Embryonic facial prominence (tissue), 1 donor: ENCODE results near the gene IL17REL.

Source experiments
- DNase-seq: peaks from one replicate; pipeline ENCODE4 v3.0.0-alpha.2; 2016; ENCODE audit errors: extremely low spot score

IL17REL gene

DNA sequence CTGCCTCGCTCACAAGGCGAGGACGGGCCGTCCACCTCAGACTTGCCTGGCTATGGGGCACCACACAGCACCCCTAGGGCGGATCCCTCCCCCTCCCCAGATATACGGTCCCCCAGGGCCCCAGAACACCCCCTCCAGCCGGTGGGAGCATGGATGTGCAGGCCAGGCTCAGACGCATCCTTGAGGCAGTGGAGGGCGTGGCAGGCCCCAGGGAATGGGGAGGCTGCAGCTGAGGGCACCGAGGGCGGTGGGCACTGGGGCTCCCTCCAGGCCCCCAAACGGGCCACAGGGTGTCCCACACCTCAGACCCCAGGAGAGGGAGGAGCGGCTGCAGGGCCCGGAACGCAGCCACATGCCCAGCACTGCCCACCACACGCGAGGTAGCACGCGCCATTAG is 33.5 kb upstream of the IL17REL start:
- no peak for DNase-seq

- DNase-seq = no peak
Observed at GRCh38 chr22:50045211-50046018, 32.9 kb upstream of the IL17REL start.

- no peak for DNase-seq
Observed at GRCh38 chr22:50044485-50045118, 32.0 kb upstream of the IL17REL start.

GRCh38 chr22:50041361-50042065 is 28.9 kb upstream of the IL17REL start:
- DNase-seq = no peak

DNA sequence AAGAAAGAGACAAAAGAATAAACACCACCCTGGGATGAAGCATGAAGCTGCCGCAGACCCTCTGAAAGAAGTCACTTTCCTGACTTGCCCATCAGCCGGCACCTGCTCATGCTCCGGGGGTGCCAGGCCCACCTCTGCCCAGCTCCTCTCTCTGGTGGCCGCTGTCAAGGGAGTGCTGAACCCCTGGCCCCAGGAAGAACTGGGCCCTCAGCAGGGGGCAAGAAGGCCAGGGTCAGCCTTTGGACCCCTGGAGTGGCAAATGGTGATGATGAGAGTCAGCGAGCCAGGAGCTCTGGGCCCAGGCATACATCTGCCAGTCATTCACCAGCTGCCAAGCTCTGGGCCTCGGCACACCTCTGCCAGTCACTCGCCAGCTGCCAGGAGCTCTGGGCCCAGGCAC is 28.2 kb upstream of the IL17REL start:
- DNase-seq = no peak

DNA sequence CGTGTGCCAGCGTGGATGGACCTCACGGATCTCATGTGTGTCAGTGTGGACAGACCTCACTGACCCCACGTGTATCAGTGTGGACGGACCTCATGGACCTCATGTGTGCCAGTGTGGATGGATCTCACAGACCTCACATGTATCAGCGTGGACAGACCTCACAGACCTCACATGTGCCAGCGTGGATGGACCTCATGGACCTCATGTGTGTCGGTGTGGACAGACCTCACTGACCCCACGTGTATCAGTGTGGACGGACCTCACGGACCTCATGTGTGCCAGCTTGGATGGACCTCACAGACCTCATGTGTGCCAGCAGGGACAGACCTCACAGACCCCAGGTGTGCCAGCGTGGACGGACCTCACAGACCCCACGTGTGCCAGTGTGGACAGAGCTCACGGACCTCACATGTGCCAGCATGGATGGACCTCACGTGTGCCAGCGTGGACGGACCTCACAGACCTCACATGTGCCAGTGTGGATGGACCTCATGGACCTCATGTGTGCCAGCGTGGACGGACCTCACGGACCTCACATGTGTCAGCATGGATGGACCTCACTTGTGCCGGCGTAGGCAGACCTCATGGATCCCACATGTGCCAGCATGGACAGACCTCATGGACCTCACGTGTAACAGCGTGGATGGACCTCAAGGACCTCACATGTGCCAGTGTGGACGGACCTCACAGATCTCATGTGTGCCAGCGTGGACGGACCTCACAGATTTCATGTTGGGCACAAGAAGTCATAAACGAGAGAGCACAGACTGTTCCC is 27.3 kb upstream of the IL17REL start:
- no peak for DNase-seq

GRCh38 chr22:50035976-50036724 is 23.6 kb upstream of the IL17REL start:
- DNase-seq = no peak

GRCh38 chr22:50035131-50035881 is 22.7 kb upstream of the IL17REL start:
- no peak for DNase-seq

- DNase-seq = no peak
Observed at GRCh38 chr22:50034126-50035081, 21.8 kb upstream of the IL17REL start.

DNA sequence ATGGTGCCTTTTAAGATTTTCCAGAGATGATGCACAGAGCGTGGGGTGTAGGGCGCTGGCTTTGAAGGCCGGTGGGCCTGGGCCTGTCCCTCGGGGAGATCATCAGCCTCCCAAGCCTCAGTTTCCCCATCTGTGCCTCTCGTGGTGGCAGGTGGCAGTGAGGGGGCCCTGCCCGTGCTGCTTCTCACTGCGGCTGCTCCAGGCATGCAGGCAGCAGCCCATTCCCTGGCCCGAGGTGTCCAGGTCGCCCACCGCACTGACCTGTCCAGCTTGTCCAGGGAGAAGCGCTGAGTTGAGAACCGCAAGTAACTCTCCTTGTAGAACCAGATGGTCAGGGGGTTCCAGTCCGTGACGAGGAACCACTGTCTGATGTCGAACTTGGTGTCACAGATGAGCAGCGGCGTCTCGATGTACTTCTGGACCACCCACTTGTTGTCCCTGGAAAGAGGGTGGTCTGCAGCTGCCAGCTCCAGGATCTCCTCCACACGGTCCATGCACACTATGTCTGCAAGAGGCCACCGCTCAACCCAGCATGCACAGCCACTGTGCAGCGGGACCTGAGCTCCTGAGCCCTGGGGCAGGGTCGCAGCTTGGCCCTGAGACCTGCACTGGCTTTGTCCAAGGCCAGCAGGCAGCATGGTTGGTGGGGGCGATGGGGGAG is 20.5 kb upstream of the IL17REL start:
- DNase-seq = no peak

DNA sequence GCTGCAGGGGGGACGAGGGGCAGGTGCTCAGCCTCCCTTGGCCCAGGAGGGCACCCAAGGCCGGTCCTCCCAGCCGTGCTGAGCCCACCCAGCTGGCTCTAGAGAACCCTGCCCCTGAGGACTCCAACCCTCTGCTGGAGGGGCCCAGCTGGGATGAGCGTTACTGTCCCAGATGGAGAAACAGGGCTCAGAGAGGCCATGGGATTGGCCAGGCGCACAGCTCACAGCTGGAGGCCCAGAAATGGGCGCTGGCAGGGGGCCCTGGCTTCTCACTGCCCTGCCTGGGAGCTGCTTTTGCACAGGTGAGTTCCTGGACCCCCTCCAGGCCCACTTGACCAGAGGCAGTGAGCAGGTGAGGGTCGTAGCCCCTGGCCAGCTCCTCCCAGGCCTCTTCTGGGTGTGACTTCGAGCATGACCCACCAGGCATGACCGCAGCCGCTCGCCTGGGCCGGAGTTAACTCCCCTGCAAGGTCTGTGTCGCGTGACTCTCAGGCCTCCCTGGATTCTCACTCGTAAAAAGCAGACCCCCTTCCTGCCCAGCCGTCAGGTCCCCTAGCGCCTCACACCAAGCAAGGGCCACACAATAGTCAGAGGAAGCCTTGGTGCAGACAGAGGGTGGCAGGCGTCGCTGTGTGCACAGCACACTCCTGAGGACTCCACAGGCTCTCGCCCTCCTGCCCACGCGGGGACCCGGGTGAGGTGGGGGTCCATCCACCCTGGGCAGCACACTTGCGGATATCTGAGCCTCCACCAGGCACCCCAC is 19.7 kb upstream of the IL17REL start:
- DNase-seq = no peak

GRCh38 chr22:50031189-50032091 is 18.9 kb upstream of the IL17REL start:
- DNase-seq = no peak

DNA sequence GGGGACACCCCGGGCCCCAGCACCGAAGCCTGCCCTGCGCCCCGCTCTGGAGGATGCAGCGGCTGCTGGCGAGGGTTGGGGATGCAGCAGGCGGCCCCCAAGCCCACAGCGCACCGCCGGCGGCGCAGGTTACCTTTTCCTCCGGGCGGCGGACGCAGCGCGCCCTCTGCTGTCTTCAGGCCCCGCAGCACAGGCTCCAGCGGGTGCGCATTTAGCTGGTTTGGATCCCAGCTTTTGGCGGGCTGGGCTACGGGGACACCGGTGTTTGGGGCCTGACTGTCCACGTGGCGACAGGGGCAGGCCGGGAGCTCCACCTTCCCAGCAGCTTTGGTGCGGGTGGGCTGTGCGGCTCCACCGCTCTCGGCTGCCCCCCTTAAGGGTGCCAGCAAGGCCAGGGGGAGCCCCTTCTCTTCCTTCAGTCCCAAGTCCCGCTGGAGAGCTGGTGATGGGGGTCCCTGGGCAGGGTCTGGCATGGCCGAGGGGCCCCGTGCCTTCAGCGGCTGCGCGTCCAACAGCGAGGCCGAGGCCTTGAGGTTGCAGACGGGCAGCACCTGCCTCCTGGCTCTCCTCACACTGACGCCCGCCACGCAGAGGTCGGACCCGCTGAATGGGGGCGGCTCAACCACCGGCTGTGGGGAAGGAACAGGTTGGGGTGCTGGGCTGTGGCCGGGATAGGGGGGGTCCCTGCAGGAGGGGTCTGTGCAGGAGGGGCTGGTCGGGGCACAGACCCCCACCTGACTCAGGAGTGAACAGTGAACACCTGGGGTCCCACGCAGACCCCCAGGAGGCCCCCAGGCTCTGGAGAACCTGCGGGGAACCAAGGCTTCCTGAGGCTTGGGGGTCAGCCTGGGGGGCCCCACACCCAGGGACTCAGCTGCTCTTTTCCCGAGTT is 18.0 kb upstream of the IL17REL start:
- DNase-seq = no peak

GRCh38 chr22:50027639-50028537 is 15.3 kb upstream of the IL17REL start:
- DNase-seq = no peak

- DNase-seq = no peak
Observed at GRCh38 chr22:50025993-50026392, 13.4 kb upstream of the IL17REL start.
